HepG2 (cell line): ENCODE results near the gene CGREF1. TPM values are rescaled to one million over a fixed set of nuclear protein-coding genes. Genes with fewer than 3 reads are reported as not detected.

Experiments
- ATAC-seq: fragments of 200-7000 bp; cut with Tn5 transposase; 3 replicates; pipeline ENCODE4 v1.9.1; 2020; ENCODE audit warnings: mild to moderate bottlenecking, moderate library complexity
- BruUV-seq: library from RNA; stranded (reverse); fragments of 400-500 nt; replicated peaks from 2 replicates; lab custom pipeline; 2021; lab: Mats Ljungman, UMichigan
- CTCF ChIA-PET: fragments of 300-600 bp; formaldehyde crosslinking; extraction: SDS; loops from one replicate; lab custom pipeline; 2021; ENCODE audit warnings: low total read pairs, inconsistent platforms, low intra/inter-chr PET ratio; lab: Yijun Ruan, JAX
- POLR2A ChIA-PET: fragments of 350-600 bp; sonication (Branson Sonifier 250); formaldehyde crosslinking; loops from one replicate; lab custom pipeline; 2020; ENCODE audit warnings: antibody characterized with exemption, inconsistent platforms; lab: Yijun Ruan, JAX
- DNase-seq: peaks from one replicate; pipeline ENCODE4 v3.0.0-alpha.2; 2015; ENCODE audit warnings: low spot score
- FAIRE-seq: peaks from 3 replicates; lab custom pipeline; 2011; peaks lifted over from hg19 to GRCh38; lab: Jason Lieb, UNC
- H2AFZ ChIP-seq: one replicate; pipeline ENCODE4 v1.6.1; 2011; ENCODE audit warnings: low read length, inconsistent platforms
- H3K27ac ChIP-seq: fragments of 300-600 bp; 3 replicates; pipeline ENCODE4 v1.8.0; 2011; ENCODE audit warnings: mixed run types, mild to moderate bottlenecking, mixed read lengths, low read length, inconsistent platforms; ENCODE audit not compliant: insufficient read depth; ENCODE audit errors: extremely low read length
- H3K27me3 ChIP-seq, 2 experiments: fragments of 200-600 bp in 1 of 2; 2 replicates in 1 of 2; 3 replicates in 1 of 2; pipeline versions ENCODE4 v1.6.0 to v1.8.0; 2011; ENCODE audit warnings: low read length in 2 of 2, mild to moderate bottlenecking in 2 of 2, moderate library complexity in 2 of 2, inconsistent platforms in 1 of 2; ENCODE audit not compliant: insufficient read depth in 2 of 2, control insufficient read depth in 1 of 2
- H3K36me3 ChIP-seq, 2 experiments: fragments of 200-600 bp in 1 of 2; replicated peaks in 1 of 2; 2 replicates in 1 of 2; 3 replicates in 1 of 2; pipeline versions ENCODE4 v1.5.1 to v1.8.0; 2011; ENCODE audit warnings: low read length in 2 of 2, inconsistent platforms in 1 of 2; ENCODE audit not compliant: insufficient read depth in 2 of 2, control insufficient read depth in 1 of 2
- H3K4me1 ChIP-seq: 2 replicates; pipeline ENCODE4 v1.5.1; 2012; ENCODE audit warnings: low read length, inconsistent platforms; ENCODE audit not compliant: insufficient read depth
- H3K4me2 ChIP-seq: 2 replicates; pipeline ENCODE4 v1.6.0; 2011; ENCODE audit warnings: low read depth, low read length, inconsistent platforms
- H3K4me3 ChIP-seq, 3 experiments: fragments of 200-600 bp in 1 of 3; sonication (generic), shearing (Covaris generic) in 1 of 3; replicated peaks in 1 of 3; 2 replicates each; pipeline ENCODE4 v1.5.1; 2011 to 2016; ENCODE audit warnings: low read length in 3 of 3, inconsistent platforms in 2 of 3, low read depth in 2 of 3, mild to moderate bottlenecking in 2 of 3, control low read depth in 1 of 3, mixed read lengths in 1 of 3; ENCODE audit not compliant: insufficient read depth in 1 of 3
- H3K79me2 ChIP-seq: one replicate; pipeline ENCODE4 v1.6.1; 2011; ENCODE audit warnings: low read length, inconsistent platforms; ENCODE audit not compliant: insufficient read depth
- H3K9ac ChIP-seq: 2 replicates; pipeline ENCODE4 v1.6.0; 2011; ENCODE audit warnings: mild to moderate bottlenecking, low read depth, low read length, inconsistent platforms; ENCODE audit not compliant: insufficient read depth
- H3K9me3 ChIP-seq: 2 replicates; pipeline ENCODE4 v1.5.1; 2012; ENCODE audit warnings: mild to moderate bottlenecking, low read length
- H4K20me1 ChIP-seq: 2 replicates; pipeline ENCODE4 v1.6.0; 2011; ENCODE audit warnings: inconsistent platforms, mild to moderate bottlenecking, low read length, moderate library complexity; ENCODE audit not compliant: insufficient read depth
- E2F5 ChIP-seq: sonication (generic); formaldehyde crosslinking; conservative IDR thresholded peaks from 2 replicates; pipeline ENCODE4 v1.4.0; 2020; ENCODE audit warnings: missing genetic modification reagents
- NFATC3 ChIP-seq: sonication (generic); formaldehyde crosslinking; IDR thresholded peaks from 2 replicates; pipeline ENCODE4 v1.5.1; 2020; ENCODE audit warnings: mild to moderate bottlenecking, missing genetic modification reagents
- RBM39 ChIP-seq: fragments of 200-400 bp; formaldehyde crosslinking; IDR thresholded peaks from one replicate; pipeline ENCODE4 v1.6.1; 2018; ENCODE audit warnings: antibody characterized with exemption, mild to moderate bottlenecking, low read depth, low read length; ENCODE audit not compliant: poor library complexity, severe bottlenecking
- THAP7 ChIP-seq: sonication (generic); formaldehyde crosslinking; IDR thresholded peaks from 2 replicates; pipeline ENCODE4 v1.8.1; 2023; ENCODE audit warnings: mild to moderate bottlenecking, missing genetic modification reagents
- ZFX ChIP-seq: sonication (generic); formaldehyde crosslinking; IDR thresholded peaks from 2 replicates; pipeline ENCODE4 v1.4.0; 2020; ENCODE audit warnings: mild to moderate bottlenecking, low read depth, missing genetic modification reagents, moderate library complexity
- ZNF234 ChIP-seq: sonication (generic); formaldehyde crosslinking; conservative IDR thresholded peaks from 2 replicates; pipeline ENCODE4 v1.5.1; 2020; ENCODE audit warnings: mild to moderate bottlenecking, missing genetic modification reagents
- ZNF331 ChIP-seq: sonication (generic); formaldehyde crosslinking; IDR thresholded peaks from 2 replicates; pipeline ENCODE4 v1.4.0; 2020; ENCODE audit warnings: missing genetic modification reagents
- ZNF530 ChIP-seq: sonication (generic); formaldehyde crosslinking; IDR thresholded peaks from 2 replicates; pipeline ENCODE4 v1.5.0; 2020; ENCODE audit warnings: low read depth, mild to moderate bottlenecking, missing genetic modification reagents
- ZNF770 ChIP-seq: sonication (generic); formaldehyde crosslinking; IDR thresholded peaks from 2 replicates; pipeline ENCODE4 v1.5.0; 2020; ENCODE audit warnings: mild to moderate bottlenecking, missing genetic modification reagents
- ZSCAN29 ChIP-seq: sonication (generic); formaldehyde crosslinking; conservative IDR thresholded peaks from 2 replicates; pipeline ENCODE4 v1.4.0; 2020; ENCODE audit warnings: mild to moderate bottlenecking, missing genetic modification reagents
- WGBS: methylation state at CpG from one replicate; pipeline ENCODE4 v1.1.6; 2017; ENCODE audit warnings: low lambda C conversion rate; 5-methylcytosine and 5-hydroxymethylcytosine counted together
- in situ Hi-C: cut with HindIII; loops from 2 replicates; pipeline ENCODE4 v1.10.0; 2017; ENCODE audit warnings: low pct_unique_long_range_greater_than_20kb; ENCODE audit not compliant: extremely low pct_ligation_motif_present
- intact Hi-C: fragments of 100-400 bp; cut with micrococcal nuclease; formaldehyde crosslinking; loops from one replicate; pipeline ENCODE4 v1.10.0; 2022; ENCODE audit not compliant: unreplicated experiment
- polyA plus RNA-seq, 8 experiments: library from polyadenylated mRNA; depleted of rRNA in 3 of 8; stranded (reverse) in 7 of 8; unstranded in 1 of 8; fragments of >200 nt; fragmentation: Illumina TruSeq in 4 of 8; extraction: Trizol in 4 of 8; gene quantifications; 2 replicates each; pipeline versions ENCODE4 v1.2.1 to v1.2.3, GENCODE V29; 2011 to 2016; ENCODE audit warnings: low read depth in 4 of 8, missing spikeins in 1 of 8, mixed read lengths in 1 of 8; ENCODE audit not compliant: insufficient read depth in 1 of 8
- total RNA-seq, 5 experiments: library from RNA; depleted of rRNA; stranded (reverse); fragments of >200 nt; fragmentation: Illumina TruSeq; extraction: Trizol; gene quantifications; 2 replicates each; pipeline ENCODE4 v1.2.3, GENCODE V29; 2016; ENCODE audit warnings: low read depth in 1 of 5
- TF ChIP-seq, protein P1 (sequence below): sonication (generic); formaldehyde crosslinking; IDR thresholded peaks from 2 replicates; pipeline ENCODE4 v1.4.0; 2020; ENCODE audit warnings: missing genetic modification reagents
- TF ChIP-seq, protein P2 (sequence below): IDR thresholded peaks from 2 replicates; pipeline ENCODE4 v1.6.1; 2018; ENCODE audit warnings: missing genetic modification reagents
- TF ChIP-seq, protein P3 (sequence below): fragments of 450-650 bp; IDR thresholded peaks from 2 replicates; pipeline ENCODE4 v1.6.1; 2017; ENCODE audit warnings: mild to moderate bottlenecking

The CGREF1 gene
- total and polyA plus RNA-seq, 2 of the 13 experiments (the other 11 are each of a cell fraction or from before 2014, with no cell fraction given) = 13.9 to 23.4 TPM

- no TSS peak for BruUV-seq
- FAIRE-seq = no peak
- H2AFZ ChIP-seq = no peak overlapping the region
- POLR2A ChIA-PET = interaction anchor here (0.6 to 9.2 kb wide), 6 partner anchors 10 to 126 kb away, joined by 3 to 106 read pairs (median 11); partner anchors contain the start of genes ABHD1, AGBL5, OST4 and PREB
- H3K9me3 ChIP-seq = no peaks in the 10 kb centered on the region
- H4K20me1 ChIP-seq = no peaks in the 10 kb centered on the region
- WGBS = 52% methylated on average over 20 of the region's 38 CpGs
- no peaks in the 10 kb centered on the region for H3K27me3 ChIP-seq
- ATAC-seq = peak; percentile 6
- DNase-seq = no peak
- H3K79me2 ChIP-seq = peaks cover 36% of the 10 kb centered on the region
- H3K27ac ChIP-seq = peak overlapping the region; percentile 65
- H3K36me3 ChIP-seq = no peaks in the 10 kb centered on the region; a peak in 3 of 5 replicates
- peak overlapping the region; percentile 63 for H3K9ac ChIP-seq
- peak overlapping the region; percentile 84 for H3K4me2 ChIP-seq
- H3K4me1 ChIP-seq = peaks cover 74% of the 10 kb centered on the region
- CTCF ChIA-PET = interaction anchor here (1.3 to 2.0 kb wide), 3 partner anchors 13 to 106 kb away, joined by 3 to 9 read pairs (median 6); no protein-coding TSS in a partner anchor
- peak overlapping the region; percentile 51 to 77 (median 53) for H3K4me3 ChIP-seq
- intact Hi-C loops = loop anchor here (1.0 to 10.0 kb wide), 4 partner anchors 35 to 1162 kb away; partner anchors contain the start of gene TMEM214
- in situ Hi-C loops = no loop called here
- TF ChIP-seq, protein P1, sequence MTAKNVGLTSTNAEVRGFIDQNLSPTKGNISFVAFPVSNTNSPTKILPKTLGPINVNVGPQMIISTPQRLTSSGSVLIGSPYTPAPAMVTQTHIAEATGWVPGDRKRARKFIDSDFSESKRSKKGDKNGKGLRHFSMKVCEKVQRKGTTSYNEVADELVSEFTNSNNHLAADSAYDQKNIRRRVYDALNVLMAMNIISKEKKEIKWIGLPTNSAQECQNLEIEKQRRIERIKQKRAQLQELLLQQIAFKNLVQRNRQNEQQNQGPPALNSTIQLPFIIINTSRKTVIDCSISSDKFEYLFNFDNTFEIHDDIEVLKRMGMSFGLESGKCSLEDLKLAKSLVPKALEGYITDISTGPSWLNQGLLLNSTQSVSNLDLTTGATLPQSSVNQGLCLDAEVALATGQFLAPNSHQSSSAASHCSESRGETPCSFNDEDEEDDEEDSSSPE (CRISPR knock-in tag) = no peak
- no peak for TF ChIP-seq THAP7 (CRISPR knock-in tag)
- TF ChIP-seq ZSCAN29 = peak; percentile 98
- peak; percentile 65; the same call in 1 of the 2 replicates for TF ChIP-seq ZNF770
- peak; percentile 27 for TF ChIP-seq RBM39
- TF ChIP-seq ZNF530 (CRISPR knock-in tag) = no peak
- TF ChIP-seq, protein P2, sequence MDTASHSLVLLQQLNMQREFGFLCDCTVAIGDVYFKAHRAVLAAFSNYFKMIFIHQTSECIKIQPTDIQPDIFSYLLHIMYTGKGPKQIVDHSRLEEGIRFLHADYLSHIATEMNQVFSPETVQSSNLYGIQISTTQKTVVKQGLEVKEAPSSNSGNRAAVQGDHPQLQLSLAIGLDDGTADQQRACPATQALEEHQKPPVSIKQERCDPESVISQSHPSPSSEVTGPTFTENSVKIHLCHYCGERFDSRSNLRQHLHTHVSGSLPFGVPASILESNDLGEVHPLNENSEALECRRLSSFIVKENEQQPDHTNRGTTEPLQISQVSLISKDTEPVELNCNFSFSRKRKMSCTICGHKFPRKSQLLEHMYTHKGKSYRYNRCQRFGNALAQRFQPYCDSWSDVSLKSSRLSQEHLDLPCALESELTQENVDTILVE (CRISPR knock-in tag) = no peak
- TF ChIP-seq ZFX (CRISPR knock-in tag) = peak; percentile 63; the same call in 1 of the 2 replicates
- TF ChIP-seq E2F5 (CRISPR knock-in tag) = 0 out of 2 replicates have a peak, but pooled peaks have one; percentile 32
- TF ChIP-seq NFATC3 = no peak
- TF ChIP-seq ZNF234 (CRISPR knock-in tag) = no peak
- TF ChIP-seq, protein P3, sequence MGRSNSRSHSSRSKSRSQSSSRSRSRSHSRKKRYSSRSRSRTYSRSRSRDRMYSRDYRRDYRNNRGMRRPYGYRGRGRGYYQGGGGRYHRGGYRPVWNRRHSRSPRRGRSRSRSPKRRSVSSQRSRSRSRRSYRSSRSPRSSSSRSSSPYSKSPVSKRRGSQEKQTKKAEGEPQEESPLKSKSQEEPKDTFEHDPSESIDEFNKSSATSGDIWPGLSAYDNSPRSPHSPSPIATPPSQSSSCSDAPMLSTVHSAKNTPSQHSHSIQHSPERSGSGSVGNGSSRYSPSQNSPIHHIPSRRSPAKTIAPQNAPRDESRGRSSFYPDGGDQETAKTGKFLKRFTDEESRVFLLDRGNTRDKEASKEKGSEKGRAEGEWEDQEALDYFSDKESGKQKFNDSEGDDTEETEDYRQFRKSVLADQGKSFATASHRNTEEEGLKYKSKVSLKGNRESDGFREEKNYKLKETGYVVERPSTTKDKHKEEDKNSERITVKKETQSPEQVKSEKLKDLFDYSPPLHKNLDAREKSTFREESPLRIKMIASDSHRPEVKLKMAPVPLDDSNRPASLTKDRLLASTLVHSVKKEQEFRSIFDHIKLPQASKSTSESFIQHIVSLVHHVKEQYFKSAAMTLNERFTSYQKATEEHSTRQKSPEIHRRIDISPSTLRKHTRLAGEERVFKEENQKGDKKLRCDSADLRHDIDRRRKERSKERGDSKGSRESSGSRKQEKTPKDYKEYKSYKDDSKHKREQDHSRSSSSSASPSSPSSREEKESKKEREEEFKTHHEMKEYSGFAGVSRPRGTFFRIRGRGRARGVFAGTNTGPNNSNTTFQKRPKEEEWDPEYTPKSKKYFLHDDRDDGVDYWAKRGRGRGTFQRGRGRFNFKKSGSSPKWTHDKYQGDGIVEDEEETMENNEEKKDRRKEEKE = no peak
- no peak for TF ChIP-seq ZNF331 (CRISPR knock-in tag)
These were observed 33.2 kb downstream of the CGREF1 start for GRCh38 chr2:27085673-27086089.
